Astrocyte of the spinal cord (primary cell): ENCODE results near the gene UBFD1.
A peak's percentile ranks its signal among the peaks of the same experiment; 100 is the strongest.
"Not testable (repeated sequence)": the region's sequence is repeated elsewhere in the genome, so short reads cannot be mapped to it uniquely, and the experiment has no call there.

Experiments
- DNase-seq: peaks from one replicate; pipeline ENCODE4 v3.0.0; 2011; ENCODE audit warnings: low read depth, low spot score
- H3K4me3 ChIP-seq: 2 replicates; pipeline ENCODE4 v1.5.1; 2011; ENCODE audit warnings: low read depth, mild to moderate bottlenecking, low read length, moderate library complexity
- in situ Hi-C: cut with HindIII; loops from 2 replicates; pipeline ENCODE4 v1.10.0; 2017; ENCODE audit warnings: low sequenced_read_pairs
- TF ChIP-seq, protein P1 (sequence below): IDR thresholded peaks from 2 replicates; pipeline ENCODE4 v1.5.1; 2012; ENCODE audit warnings: low read depth, mild to moderate bottlenecking, low read length, inconsistent platforms

The UBFD1 gene

DNA sequence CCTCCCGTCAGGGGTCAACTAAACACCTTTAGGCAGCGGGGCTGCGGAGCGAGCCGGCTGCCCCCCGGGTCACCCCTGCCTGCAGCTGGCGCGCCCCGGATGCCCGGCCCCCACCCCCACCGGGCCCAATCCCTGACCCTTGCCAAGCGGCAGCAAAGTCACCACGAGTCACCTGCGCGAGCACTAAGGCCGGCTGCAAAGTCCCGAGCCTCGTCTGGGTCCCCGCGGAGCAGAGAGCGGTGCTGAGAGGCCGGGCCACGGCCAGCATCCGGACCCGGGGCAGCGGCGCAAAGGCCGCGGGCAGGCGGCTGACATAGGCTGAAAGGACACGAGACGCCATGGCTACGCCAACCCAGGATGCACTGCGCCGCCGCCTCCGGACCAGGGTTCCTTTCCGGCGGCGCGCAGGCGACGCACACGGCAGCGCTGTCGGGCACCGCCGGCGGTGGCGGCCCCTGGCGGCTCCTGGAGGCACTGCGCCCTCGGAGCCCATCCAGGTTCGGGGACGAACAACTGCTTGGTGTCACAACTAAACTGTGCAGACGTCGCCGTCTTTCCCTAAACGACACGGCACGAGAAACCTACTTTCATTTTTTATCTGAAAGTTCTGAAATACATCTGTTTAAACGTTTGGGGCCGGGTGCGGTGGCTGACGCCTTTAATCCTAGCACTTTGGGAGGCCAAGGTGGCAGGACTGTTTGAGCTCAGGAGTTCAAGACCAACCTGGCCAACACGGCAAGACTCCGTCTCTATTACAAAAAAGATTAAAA, 38.6 kb downstream of the UBFD1 start, which contains the start of gene NDUFAB1:
NDUFAB1 (minus strand) TSS at position 366 of the 770 bp plus-strand sequence; CDS start at position 340, 26 bp downstream.
- DNase-seq: peak; percentile 87
- in situ Hi-C loops: no loop called here
- peak within 1 kb of the TSS; percentile 74 for H3K4me3 ChIP-seq
- TF ChIP-seq, protein P1, sequence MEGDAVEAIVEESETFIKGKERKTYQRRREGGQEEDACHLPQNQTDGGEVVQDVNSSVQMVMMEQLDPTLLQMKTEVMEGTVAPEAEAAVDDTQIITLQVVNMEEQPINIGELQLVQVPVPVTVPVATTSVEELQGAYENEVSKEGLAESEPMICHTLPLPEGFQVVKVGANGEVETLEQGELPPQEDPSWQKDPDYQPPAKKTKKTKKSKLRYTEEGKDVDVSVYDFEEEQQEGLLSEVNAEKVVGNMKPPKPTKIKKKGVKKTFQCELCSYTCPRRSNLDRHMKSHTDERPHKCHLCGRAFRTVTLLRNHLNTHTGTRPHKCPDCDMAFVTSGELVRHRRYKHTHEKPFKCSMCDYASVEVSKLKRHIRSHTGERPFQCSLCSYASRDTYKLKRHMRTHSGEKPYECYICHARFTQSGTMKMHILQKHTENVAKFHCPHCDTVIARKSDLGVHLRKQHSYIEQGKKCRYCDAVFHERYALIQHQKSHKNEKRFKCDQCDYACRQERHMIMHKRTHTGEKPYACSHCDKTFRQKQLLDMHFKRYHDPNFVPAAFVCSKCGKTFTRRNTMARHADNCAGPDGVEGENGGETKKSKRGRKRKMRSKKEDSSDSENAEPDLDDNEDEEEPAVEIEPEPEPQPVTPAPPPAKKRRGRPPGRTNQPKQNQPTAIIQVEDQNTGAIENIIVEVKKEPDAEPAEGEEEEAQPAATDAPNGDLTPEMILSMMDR: peak; percentile 88

DNA sequence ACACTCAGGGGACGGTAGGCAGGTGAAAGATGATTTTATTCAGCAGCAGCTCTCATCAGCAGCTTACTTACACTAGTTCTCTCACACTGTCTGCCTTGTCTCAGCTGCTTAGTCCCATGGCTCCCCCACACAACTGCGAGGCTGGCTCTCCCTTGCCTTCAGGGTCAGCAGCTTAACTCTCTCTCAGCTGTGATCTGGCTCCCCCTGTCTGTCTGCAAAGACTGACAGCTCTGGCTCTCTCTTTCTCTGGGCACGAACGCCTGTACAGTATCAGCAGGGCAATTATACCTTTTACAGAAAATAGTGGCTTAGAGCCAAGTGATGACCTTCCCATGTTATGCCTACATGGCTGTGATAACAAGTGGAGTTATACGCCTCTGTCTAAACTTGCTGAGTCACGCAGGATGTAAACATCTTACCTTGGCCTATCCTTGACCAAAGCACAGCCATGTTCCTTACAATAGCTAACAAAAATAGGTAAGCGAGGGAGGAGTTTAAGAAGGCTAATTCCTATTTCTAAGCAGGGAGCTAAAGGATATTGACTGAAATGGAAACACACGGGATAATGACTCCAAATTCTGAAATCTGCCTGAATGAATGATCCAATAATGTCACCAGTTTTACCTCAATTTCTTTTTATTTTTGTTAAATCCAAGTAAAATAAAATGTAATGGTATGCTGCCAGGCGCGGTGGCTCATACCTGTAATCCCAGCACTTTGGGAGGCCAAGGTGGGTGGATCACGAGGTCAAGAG, 39.7 kb downstream of the UBFD1 start:
- in situ Hi-C loops: no loop called here
- DNase-seq: no peak
- H3K4me3 ChIP-seq: no peak overlapping the region
- TF ChIP-seq, protein P1: peak; percentile 3

DNA sequence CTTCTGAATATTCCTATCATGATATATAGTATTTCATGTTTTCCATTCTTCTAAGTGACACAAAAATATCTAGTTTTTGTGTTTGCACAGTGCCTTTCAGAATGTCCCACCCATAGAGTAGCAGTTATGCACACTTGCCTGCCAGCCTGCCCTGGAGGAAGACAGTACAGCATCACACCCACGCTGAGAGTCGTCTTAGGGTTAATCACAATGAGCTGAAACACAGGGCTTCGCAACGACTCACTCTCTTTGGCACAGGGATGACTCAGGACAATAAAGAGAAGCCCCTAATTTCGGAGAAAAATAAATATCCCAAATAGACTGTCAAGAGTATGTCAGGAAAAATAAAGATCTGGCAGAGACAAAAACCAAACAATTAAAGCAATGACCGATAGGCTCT, 50.2 kb downstream of the UBFD1 start:
- in situ Hi-C loops: no loop called here
- no peak for DNase-seq
- H3K4me3 ChIP-seq: no peak overlapping the region
- TF ChIP-seq, protein P1: no peak

DNA sequence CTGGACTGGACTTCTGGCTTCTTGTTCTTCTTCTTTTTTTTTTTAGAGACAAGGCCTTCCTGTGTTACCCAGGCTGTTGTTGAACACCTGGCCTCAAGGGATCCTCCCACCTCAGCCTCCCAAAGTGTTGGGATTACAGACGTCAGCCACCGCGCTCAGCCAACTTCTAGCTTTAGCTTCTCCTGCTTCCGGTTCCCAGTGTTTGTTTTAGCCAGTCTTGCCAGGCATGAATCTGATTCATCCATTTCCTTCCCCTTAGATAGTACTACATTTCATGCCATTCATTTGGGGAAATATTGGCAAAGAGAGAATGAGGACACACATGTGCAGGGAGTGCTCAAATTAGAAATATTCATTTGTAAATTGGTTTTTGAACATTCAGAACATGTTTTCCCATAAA, 50.7 kb downstream of the UBFD1 start:
- no peak overlapping the region for H3K4me3 ChIP-seq
- TF ChIP-seq, protein P1: no peak
- DNase-seq: peak; percentile 51
- in situ Hi-C loops: no loop called here

DNA sequence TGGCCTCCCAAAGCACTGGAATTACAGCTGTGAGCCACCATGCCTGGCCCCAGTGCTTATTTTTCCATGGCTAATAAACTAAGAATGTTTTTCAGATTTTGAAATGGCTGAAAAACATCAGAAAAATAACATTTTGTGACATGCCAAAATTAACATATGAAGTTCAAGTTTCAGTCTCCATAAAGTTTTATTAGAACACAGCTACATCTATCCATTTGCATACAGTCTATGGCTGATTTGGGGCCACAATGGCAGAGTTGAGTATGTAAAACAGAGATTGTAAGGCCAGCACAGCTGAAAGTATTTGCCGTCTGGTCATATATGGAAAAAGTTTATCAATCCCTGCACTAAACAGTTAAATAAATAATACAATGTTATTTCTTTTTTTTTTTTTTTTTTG, 52.4 kb downstream of the UBFD1 start:
- in situ Hi-C loops: no loop called here
- no peak for DNase-seq
- H3K4me3 ChIP-seq: no peak overlapping the region
- TF ChIP-seq, protein P1: no peak

DNA sequence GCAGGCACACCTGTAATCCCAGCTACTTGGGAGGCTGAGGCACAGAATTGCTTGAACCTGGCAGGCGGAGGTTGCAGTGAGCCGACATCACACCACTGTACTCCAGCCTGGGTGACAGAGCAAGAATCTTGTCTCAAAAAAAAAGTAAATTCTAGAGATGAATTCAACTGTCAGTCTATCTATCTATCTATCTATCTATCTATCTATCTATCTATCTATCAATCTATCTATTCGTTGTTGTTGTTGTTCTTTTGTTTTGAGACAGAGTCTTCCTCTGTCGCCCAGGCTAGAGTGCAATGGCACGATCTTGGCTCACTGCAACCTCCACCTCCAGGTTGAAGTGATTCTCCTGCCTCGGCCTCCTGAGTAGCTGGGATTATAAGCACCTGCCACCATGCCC, 53.4 kb downstream of the UBFD1 start:
- in situ Hi-C loops, DNase-seq, H3K4me3 ChIP-seq: not testable (repeated sequence)

DNA sequence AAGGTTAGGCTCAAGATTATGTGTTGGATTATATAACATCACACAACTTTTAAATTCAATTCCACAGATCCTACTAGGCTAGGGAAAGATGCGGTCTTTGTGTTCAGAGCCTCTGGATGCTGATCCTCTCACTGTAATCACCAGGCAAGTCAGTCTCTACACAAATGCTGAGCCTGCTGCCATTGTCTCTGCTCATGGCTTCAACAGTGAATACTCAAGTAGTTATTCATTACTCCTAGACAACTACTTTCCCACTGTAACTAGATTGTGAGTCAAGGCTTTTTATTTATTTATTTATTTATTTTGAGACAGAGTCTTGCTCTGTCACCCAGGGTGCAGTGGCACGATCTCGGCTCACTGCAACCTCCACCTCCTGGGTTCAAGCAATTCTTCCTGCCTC, 54.4 kb downstream of the UBFD1 start:
- TF ChIP-seq, protein P1: no peak
- in situ Hi-C loops: no loop called here
- H3K4me3 ChIP-seq: no peak overlapping the region
- DNase-seq: no peak
